ENCODE measurements around the gene BCL2.

GRCh38 chr18:63271881-63272299, 47.7 kb downstream of the BCL2 start:
- TF ChIP-seq CTCF (IDR thresholded peaks at IDR 0.05) (no peak), POLR2A (IDR thresholded peaks at IDR 0.05) (no peak), EP300 (IDR thresholded peaks at IDR 0.05) (no peak)

Data from ovary (tissue), 3 donors.